SKM-1 treated with dmso at 0.1 percent for 144 hours (cell line): Measurements from ENCODE around the gene AP4M1.

Experiments
- DNase-seq: peaks from one replicate; lab custom pipeline; 2025; ENCODE audit not compliant: unreplicated experiment; lab: John Stamatoyannopoulos, UW

Gene AP4M1

DNA sequence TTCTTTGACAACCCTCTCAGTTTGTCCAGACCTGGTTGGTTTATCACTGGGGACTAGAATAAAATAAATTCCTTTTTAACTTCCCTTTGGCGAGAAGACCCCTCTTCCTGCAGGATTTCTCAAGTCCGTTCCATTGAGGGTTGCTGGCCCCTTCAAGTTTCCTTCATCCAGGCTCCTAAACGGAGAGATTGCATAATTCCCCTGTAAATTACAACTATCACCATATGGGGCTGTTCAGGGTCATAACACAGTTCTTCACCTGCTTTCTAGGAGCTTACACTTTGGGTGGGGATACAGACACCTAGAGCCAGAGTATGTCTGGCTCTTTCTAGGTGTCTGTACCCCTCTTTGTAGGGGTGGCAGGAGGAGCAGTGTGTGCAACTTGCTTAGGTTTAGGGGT, 15.9 kb upstream of the AP4M1 start:
- DNase-seq = no peak

- DNase-seq = no peak
Measured at GRCh38 chr7:100087055-100087750, 14.2 kb upstream of the AP4M1 start.

DNA sequence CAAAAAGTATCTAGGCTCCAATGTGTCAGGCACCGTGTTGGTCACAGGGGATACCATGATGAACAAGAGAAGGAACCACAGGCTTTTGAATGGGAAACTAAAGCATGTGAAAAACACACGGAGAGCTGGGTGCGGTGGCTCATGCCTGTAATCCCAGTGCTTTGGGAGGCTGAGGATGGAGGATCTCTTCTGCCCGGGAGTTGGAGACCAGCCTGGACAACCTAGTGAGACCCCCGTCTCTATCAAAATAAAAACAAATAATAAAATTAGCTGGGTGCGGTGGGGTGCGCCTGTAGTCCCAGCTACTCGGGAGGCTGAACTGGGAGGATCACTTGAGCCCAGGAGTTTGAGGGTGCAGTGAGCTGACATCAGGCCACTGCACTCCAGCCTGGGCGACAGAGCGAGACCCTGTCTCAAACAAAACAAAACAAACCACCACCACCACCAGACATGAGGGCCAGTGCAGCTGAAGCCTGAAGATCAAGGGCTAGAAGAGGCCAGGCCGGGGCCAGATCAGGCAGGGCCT, 13.3 kb upstream of the AP4M1 start:
- DNase-seq = no peak

GRCh38 chr7:100088621-100089457, 12.6 kb upstream of the AP4M1 start, which contains the start of gene COPS6:
Gene COPS6 (plus strand): TSS chr7:100088969. CDS start chr7:100088991, 22 bp downstream.
- peak; percentile 63 for DNase-seq

DNA sequence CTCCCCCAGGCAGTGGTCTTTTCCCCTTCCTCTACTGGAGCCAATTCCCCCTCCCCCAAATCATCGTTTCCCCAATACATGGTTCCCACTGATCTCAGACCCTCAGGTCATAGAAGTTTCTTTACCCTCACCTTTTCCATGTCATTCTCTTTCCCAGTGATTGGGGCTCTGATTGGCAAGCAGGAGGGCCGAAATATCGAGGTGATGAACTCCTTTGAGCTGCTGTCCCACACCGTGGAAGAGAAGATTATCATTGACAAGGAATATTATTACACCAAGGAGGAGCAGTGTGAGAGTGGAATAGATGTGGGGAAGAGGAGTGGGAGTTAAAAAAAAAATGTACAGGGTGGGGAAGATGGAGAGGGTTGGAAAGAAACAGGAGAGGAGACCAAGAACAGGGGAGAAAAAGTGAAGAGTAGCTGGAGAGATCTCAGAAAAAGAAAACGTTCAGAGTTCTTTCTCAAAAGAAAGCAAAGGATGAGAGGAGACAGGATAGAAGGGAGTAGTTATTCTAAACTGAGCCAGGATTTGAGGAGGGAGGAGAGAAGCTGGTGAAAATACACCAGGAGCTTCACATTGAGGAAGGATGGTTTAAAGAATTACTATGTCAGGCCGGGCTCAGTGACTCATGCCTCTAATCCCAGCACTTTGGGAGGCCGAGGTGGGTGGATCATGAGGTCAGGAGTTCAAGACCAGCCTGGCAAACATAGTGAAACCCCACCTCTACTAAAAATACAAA, 11.8 kb upstream of the AP4M1 start:
- no peak for DNase-seq

DNA sequence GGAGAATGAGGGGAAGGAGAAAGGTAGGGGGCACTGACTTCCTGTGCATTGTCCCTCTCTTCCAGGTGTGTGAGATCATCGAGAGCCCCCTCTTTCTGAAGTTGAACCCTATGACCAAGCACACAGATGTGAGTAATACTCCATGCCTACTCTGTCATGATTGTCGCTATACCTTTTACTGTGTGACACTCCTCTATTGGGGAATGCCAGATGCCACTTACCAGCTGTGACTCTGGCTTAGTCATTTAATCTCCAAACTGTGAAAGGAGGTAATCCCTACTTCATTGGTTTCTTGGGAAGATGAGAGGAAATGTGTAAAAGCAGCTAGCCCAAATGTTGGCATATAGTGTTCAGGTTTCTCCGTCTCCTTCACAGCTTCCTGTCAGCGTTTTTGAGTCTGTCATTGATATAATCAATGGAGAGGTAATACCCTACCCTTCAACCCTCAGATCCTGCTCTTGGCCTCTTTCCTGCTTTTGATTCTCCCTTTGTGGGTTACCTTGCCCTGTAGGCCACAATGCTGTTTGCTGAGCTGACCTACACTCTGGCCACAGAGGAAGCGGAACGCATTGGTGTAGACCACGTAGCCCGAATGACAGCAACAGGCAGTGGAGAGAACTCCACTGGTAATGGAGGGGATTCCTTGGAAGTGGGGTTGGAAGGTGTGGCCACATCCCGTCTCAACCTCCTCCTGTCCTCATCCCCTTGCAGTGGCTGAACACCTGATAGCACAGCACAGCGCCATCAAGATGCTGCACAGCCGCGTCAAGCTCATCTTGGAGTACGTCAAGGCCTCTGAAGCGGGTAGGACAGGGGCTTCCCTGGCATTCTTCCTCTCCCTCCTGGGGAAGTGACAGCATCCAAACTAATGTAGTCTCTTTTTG, 10.7 kb upstream of the AP4M1 start:
- DNase-seq = no peak

DNA sequence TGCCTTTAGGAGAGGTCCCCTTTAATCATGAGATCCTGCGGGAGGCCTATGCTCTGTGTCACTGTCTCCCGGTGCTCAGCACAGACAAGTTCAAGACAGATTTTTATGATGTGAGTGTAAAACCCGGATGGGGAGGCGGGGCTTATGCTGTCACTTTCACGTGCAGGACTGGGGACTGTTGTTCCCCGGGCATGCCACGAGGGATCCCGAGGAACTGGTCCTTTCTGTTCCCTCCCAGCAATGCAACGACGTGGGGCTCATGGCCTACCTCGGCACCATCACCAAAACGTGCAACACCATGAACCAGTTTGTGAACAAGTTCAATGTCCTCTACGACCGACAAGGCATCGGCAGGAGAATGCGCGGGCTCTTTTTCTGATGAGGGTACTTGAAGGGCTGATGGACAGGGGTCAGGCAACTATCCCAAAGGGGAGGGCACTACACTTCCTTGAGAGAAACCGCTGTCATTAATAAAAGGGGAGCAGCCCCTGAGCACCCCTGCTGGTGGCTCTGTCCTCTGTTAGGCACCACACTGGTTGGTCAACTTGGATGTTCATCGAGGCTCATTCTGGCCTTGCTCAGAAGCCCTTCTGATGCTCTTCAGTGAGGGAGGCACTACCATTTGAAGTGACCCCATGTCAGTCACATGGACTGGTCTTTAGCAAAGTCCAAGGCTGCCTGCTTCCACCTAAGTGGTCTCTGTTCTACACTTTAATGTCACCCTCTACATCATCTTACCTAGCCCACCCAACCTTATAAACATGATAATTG, 9.8 kb upstream of the AP4M1 start:
- no peak for DNase-seq

DNA sequence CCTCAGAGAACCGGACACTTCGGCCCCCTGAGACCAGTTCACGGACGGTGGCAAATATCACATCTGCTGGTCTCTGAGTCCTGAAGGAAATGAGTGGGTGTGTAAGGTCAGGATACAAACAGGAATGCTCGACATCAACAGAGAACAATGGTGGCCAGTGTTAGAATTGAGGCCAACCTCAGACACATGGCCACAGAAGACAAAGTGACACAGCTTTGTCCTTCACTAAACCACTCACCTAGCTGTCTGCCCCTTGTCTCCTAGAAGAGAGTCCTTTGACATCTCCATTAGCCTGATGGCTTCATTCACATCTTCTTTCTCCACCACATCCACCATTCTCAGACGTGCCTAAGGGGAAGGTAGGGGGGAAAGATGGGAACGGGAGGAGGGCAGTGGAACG, 8.4 kb upstream of the AP4M1 start:
- DNase-seq = no peak

GRCh38 chr7:100093498-100093897, 7.9 kb upstream of the AP4M1 start:
- DNase-seq = no peak

DNA sequence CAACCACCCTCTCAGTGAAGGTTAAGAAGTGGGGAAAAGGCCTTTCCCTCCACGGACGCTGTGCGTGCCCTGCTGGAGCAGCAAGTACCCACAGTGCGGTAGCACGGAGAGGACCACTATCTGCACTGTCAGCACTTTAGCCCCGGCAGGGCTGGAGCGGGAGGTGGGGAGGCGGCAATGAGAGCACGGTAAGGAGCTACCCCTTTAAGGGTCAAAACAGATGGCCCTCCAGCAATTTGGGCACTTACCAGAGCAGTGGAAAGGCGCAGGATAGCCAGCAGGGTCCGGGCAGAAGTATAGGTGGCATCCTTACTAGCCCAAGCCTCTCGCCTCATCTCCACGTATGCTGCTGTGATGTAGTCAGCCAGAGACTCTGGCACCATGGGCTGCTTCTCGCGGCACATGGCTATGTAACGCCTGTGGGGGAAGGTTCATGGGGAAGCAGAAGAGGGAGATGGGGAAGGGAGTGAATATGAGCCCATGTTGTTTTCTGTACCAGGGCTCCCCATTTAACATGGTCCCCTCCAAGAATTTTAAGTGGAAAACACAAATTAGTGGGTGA, 7.4 kb upstream of the AP4M1 start:
- no peak for DNase-seq

- DNase-seq = no peak
Measured at GRCh38 chr7:100095289-100095688, 6.2 kb upstream of the AP4M1 start.

- DNase-seq = no peak
Measured at GRCh38 chr7:100095704-100096103, 5.7 kb upstream of the AP4M1 start.

DNA sequence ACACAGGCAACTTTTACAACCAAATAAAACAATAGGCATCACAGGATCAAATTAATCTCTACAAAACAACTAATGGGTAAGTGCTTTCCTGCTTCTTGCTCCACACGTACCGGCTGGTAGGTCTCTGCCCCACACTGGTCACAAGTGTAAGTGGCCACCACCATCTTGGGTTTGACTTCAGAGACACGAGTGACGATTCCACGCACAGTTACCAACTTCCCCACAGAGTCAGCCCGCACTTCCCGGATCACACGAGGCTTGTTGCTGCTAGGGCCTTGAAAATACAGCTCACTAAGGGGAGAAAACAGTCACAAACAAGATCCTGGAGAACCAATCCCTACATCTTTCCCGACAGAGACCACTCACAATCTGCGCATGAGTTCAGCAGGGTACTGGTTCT, 2.5 kb upstream of the AP4M1 start:
- no peak for DNase-seq

GRCh38 chr7:100099452-100099851, 2.0 kb upstream of the AP4M1 start:
- DNase-seq = no peak

DNA sequence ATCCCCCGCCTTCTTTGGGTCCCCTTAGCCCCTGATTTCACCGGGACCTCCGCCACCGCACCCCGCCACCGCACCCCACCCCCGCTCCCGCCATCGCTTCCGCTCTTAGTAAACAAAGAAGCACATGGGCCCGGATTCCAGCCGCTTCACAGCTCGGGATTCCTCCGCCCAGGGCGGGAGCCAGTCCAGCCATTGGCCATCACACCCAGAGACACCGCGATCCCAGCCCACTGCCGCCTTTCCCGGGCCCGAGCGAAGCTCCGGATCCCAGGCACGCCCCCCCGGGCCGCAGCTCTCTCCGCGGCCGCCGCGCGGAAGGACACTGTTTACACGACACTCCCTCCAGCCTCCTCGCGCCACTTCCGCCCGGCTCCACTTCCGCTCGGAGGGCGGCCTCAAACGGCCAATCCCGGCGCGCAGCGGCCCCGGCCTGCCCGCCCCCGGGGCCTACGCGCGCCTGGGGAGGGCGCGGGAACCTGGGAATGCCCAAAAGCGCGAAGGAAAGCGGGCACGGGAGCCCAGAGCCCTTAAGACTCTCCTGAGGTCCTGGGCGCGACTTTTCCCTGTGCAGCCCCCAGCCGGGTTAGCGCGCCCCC, 925 bp upstream of the AP4M1 start:
- peak; percentile 80 for DNase-seq

GRCh38 chr7:100102950-100103840, 1.8 kb downstream of the AP4M1 start:
- no peak for DNase-seq

DNA sequence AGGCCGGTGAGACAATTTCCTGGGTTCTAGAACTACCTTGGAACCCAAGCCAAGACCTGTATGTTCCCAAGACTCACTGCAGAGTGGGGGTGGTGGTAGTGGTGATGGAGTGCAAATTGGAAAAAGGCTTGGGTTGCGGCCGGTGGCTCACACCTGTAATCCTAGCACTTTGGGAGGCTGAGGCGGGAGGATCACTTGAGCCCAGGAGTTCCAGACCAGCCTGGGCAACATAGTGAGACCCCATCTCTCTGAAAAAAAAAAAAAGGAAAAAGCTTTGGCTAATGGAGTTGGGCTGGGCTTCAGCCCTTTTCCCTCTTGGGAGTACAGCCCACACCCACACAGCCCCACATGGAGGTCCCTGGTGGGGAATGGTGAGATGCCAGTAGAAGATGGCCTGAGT, 4.1 kb downstream of the AP4M1 start:
- DNase-seq = no peak

DNA sequence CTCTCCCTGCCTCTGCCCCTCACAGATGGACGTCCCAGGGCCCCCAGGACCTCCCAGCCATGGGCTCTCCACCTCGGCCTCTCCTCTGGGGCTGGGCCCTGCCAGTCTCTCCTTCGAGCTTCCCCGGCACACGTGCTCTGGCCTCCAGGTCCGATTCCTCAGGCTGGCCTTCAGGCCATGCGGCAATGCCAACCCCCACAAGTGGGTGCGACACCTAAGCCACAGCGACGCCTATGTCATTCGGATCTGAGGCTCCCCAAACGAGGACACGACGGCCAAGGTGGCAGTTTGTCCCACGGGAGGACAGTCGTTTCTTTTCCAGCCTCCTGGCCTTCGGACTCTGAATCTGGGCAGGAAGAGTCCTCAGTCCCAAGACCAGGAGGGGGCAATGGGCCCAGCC, 5.2 kb downstream of the AP4M1 start:
- no peak for DNase-seq
